Measurements from ENCODE around the gene NR1D1. TPM values are rescaled to one million over a fixed set of nuclear protein-coding genes. Genes with fewer than 3 reads are reported as not detected.

The NR1D1 gene
- 7.3 to 10.7 TPM (median 10.4 TPM) in 5 replicates for total RNA-seq (2022; extraction: Qiagen RNA extraction)

GRCh38 chr17:40100419-40100668 is at the start of gene NR1D1:
Gene NR1D1, minus strand, starts transcription at chr17:40100589. Its CDS starts 495 bp downstream, at chr17:40100094.

GRCh38 chr17:40121181-40122135 is 21.1 kb upstream of the NR1D1 start, which contains the start of gene MSL1:
Gene MSL1, plus strand, starts transcription at chr17:40121971. Its CDS starts 642 bp downstream, at chr17:40122613.

GRCh38 chr17:40062329-40063186 is 37.8 kb downstream of the NR1D1 start, which contains the start of gene THRA:
Gene THRA, plus strand, starts transcription at chr17:40062965. Its CDS starts 11,524 bp downstream, at chr17:40074489.

Other genes starting within 250 kb of the NR1D1 start
- not detected in 5 replicates for gene IKZF3, start 236.3 kb downstream of the NR1D1 start, total RNA-seq (2022; extraction: Qiagen RNA extraction)
- not detected in 5 replicates for gene ZPBP2, start 232.4 kb downstream of the NR1D1 start, total RNA-seq (2022; extraction: Qiagen RNA extraction)
- gene GSDMB, start 182.0 kb downstream of the NR1D1 start, total RNA-seq (2022; extraction: Qiagen RNA extraction) = 1.2 to 2.4 TPM (median 2.2 TPM) in 5 replicates
- 33.0 to 41.3 TPM (median 37.4 TPM) in 5 replicates for gene ORMDL3, start 173.0 kb downstream of the NR1D1 start, total RNA-seq (2022; extraction: Qiagen RNA extraction)
- not detected in 5 replicates for gene LRRC3C, start 172.9 kb downstream of the NR1D1 start, total RNA-seq (2022; extraction: Qiagen RNA extraction)
- gene GSDMA, start 137.6 kb downstream of the NR1D1 start, total RNA-seq (2022; extraction: Qiagen RNA extraction) = not detected in 5 replicates
- 157 to 178 TPM (median 165 TPM) in 5 replicates for gene PSMD3, start 119.8 kb downstream of the NR1D1 start, total RNA-seq (2022; extraction: Qiagen RNA extraction)
- 0.96 to 1.8 TPM (median 1.5 TPM) in 5 replicates for gene CSF3, start 85.1 kb downstream of the NR1D1 start, total RNA-seq (2022; extraction: Qiagen RNA extraction)
- gene MED24, start 46.2 kb downstream of the NR1D1 start, total RNA-seq (2022; extraction: Qiagen RNA extraction) = 42.3 to 68.1 TPM (median 59.6 TPM) in 5 replicates
- gene THRA, start 37.6 kb downstream of the NR1D1 start, total RNA-seq (2022; extraction: Qiagen RNA extraction) = 25.2 to 37.0 TPM (median 36.4 TPM) in 5 replicates
- gene MSL1, start 21.4 kb upstream of the NR1D1 start, total RNA-seq (2022; extraction: Qiagen RNA extraction) = 57.1 to 69.9 TPM (median 65.9 TPM) in 5 replicates
- 42.2 to 52.5 TPM (median 50.6 TPM) in 5 replicates for gene CASC3, start 39.9 kb upstream of the NR1D1 start, total RNA-seq (2022; extraction: Qiagen RNA extraction)
- gene RAPGEFL1, start 76.9 kb upstream of the NR1D1 start, total RNA-seq (2022; extraction: Qiagen RNA extraction) = 1.7 to 3.1 TPM (median 2.9 TPM) in 5 replicates
- 17.0 to 29.3 TPM (median 26.2 TPM) in 5 replicates for gene WIPF2, start 118.7 kb upstream of the NR1D1 start, total RNA-seq (2022; extraction: Qiagen RNA extraction)
- 48.1 to 56.0 TPM (median 54.6 TPM) in 5 replicates for gene CDC6, start 187.3 kb upstream of the NR1D1 start, total RNA-seq (2022; extraction: Qiagen RNA extraction)
- gene RARA, start 208.6 kb upstream of the NR1D1 start, total RNA-seq (2022; extraction: Qiagen RNA extraction) = 40.9 to 55.1 TPM (median 51.4 TPM) in 5 replicates

Measured in A549 treated with dexamethasone at 1 μM for 4 hours (cell line).